Measurements from ENCODE around the gene KLHDC9. TPM values are rescaled to one million over a fixed set of nuclear protein-coding genes. Genes with fewer than 3 reads are reported as not detected.

KLHDC9 gene
- polyA plus RNA-seq, 2 of the 4 experiments (the other 2 are of a cell fraction) = 1.2 to 3.6 TPM

DNA sequence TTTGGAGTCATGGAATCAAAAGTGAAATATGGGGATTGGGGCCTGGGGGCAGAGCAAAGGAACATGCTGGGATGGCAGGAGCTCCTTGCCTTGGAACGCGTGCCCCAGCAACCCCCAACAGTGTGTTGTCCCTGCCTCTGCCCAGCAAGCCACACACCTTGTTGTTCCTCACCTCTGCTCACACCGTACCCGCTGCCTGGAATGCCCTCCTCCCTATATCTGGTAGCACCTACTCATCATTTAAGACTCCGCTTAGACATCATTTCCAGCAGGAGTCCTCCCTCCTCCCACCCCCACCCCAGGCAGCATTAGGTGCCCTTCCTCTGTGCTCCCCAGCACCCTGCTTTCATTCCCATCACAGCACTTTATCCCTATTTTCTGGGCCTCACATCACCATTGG lies 16.6 kb upstream of the KLHDC9 start:
- peak overlapping the region; percentile 32 to 88 for H3K27ac ChIP-seq
- TF ChIP-seq CEBPB (IDR thresholded peaks at IDR 0.05) = no peak
- TF ChIP-seq MAFK (IDR thresholded peaks at IDR 0.05; ENCODE audit: partially characterized antibody) = no peak
- no peak for TF ChIP-seq FOSB (CRISPR knock-in tag; IDR thresholded peaks at IDR 0.05)
- no peak for TF ChIP-seq HOXB5 (CRISPR knock-in tag; IDR thresholded peaks at IDR 0.05)
- no peak for TF ChIP-seq FOSL2 (IDR thresholded peaks at IDR 0.05)
- no peak for TF ChIP-seq FOSL2 (CRISPR knock-in tag; IDR thresholded peaks at IDR 0.05)
- TF ChIP-seq ZNF302 (CRISPR knock-in tag; IDR thresholded peaks at IDR 0.05) = no peak
- TF ChIP-seq MYC (IDR thresholded peaks at IDR 0.05; ENCODE audit: borderline replicate concordance, low read length) = no peak
- no peak for TF ChIP-seq JUNB (IDR thresholded peaks at IDR 0.05)
- TF ChIP-seq, protein P1, sequence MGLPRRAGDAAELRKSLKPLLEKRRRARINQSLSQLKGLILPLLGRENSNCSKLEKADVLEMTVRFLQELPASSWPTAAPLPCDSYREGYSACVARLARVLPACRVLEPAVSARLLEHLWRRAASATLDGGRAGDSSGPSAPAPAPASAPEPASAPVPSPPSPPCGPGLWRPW (IDR thresholded peaks at IDR 0.05) = no peak
- TF ChIP-seq TP53 (CRISPR knock-in tag; IDR thresholded peaks at IDR 0.05) = no peak
- no peak for TF ChIP-seq RFX5 (IDR thresholded peaks at IDR 0.05)
- TF ChIP-seq RNF2 (IDR thresholded peaks at IDR 0.05; ENCODE audit: borderline replicate concordance, low read depth) = no peak
- ChIA-PET POLR2A (interaction anchor here (1.6 kb wide), 1 partner anchor 37 kb away, joined by 3 read pairs; no protein-coding TSS in a partner anchor), CTCF (interaction anchor here (2.6 to 12.7 kb wide), 2 partner anchors 10 to 15 kb away, joined by 15 to 167 read pairs; partner anchors contain the start of gene KLHDC9)
- no peak overlapping the region for H3K4me3 ChIP-seq
- peaks cover 53% of the 10 kb centered on the region for H3K4me1 ChIP-seq
- WGBS (ENCODE audit: missing lambda C conversion rate) = 84% methylated on average over 5 of the region's 5 CpGs
- H3K4me2 ChIP-seq = no peak overlapping the region
- ATAC-seq (no peak), DNase-seq (ENCODE audit: low read depth in 1 of 2, low spot score in 1 of 2) (no peak), FAIRE-seq (no peak)
- no peaks in the 10 kb centered on the region for H3K9me3 ChIP-seq

GRCh38 chr1:161082483-161082882 lies 15.7 kb upstream of the KLHDC9 start:
- ATAC-seq (no peak), DNase-seq (ENCODE audit: low read depth in 1 of 2, low spot score in 1 of 2) (no peak), FAIRE-seq (no peak)
- WGBS (ENCODE audit: missing lambda C conversion rate) = 92% methylated on average over 2 of the region's 2 CpGs
- TF ChIP-seq PHF8 (IDR thresholded peaks at IDR 0.05; ENCODE audit: borderline replicate concordance, low read depth) = no peak
- no peak for TF ChIP-seq MAZ (IDR thresholded peaks at IDR 0.05; ENCODE audit: borderline replicate concordance, low read depth, low read length)
- TF ChIP-seq HMGXB4 (CRISPR knock-in tag; IDR thresholded peaks at IDR 0.05; ENCODE audit: borderline replicate concordance) = no peak
- no peak for TF ChIP-seq POLR2A (IDR thresholded peaks at IDR 0.05; ENCODE audit: low read length)
- no peak for TF ChIP-seq ZNF302 (CRISPR knock-in tag; IDR thresholded peaks at IDR 0.05)
- TF ChIP-seq HOXB13 (CRISPR knock-in tag; IDR thresholded peaks at IDR 0.05; ENCODE audit: low read depth) = no peak
- TF ChIP-seq, protein P2, sequence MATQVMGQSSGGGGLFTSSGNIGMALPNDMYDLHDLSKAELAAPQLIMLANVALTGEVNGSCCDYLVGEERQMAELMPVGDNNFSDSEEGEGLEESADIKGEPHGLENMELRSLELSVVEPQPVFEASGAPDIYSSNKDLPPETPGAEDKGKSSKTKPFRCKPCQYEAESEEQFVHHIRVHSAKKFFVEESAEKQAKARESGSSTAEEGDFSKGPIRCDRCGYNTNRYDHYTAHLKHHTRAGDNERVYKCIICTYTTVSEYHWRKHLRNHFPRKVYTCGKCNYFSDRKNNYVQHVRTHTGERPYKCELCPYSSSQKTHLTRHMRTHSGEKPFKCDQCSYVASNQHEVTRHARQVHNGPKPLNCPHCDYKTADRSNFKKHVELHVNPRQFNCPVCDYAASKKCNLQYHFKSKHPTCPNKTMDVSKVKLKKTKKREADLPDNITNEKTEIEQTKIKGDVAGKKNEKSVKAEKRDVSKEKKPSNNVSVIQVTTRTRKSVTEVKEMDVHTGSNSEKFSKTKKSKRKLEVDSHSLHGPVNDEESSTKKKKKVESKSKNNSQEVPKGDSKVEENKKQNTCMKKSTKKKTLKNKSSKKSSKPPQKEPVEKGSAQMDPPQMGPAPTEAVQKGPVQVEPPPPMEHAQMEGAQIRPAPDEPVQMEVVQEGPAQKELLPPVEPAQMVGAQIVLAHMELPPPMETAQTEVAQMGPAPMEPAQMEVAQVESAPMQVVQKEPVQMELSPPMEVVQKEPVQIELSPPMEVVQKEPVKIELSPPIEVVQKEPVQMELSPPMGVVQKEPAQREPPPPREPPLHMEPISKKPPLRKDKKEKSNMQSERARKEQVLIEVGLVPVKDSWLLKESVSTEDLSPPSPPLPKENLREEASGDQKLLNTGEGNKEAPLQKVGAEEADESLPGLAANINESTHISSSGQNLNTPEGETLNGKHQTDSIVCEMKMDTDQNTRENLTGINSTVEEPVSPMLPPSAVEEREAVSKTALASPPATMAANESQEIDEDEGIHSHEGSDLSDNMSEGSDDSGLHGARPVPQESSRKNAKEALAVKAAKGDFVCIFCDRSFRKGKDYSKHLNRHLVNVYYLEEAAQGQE (IDR thresholded peaks at IDR 0.05) = no peak
- TF ChIP-seq TP53 (CRISPR knock-in tag; IDR thresholded peaks at IDR 0.05) = no peak
- TF ChIP-seq SREBF2 (IDR thresholded peaks at IDR 0.05) = no peak
- no peak for TF ChIP-seq E2F6 (IDR thresholded peaks at IDR 0.05; ENCODE audit: borderline replicate concordance, low read depth)
- TF ChIP-seq ZFP36 (IDR thresholded peaks at IDR 0.05; ENCODE audit: borderline replicate concordance, partially characterized antibody) = no peak
- no peak for TF ChIP-seq POLR2AphosphoS2 (conservative IDR thresholded peaks at IDR 0.05; ENCODE audit: low read length)
- no peak for TF ChIP-seq ZSCAN20 (CRISPR knock-in tag; IDR thresholded peaks at IDR 0.05)
- TF ChIP-seq HDAC2 (IDR thresholded peaks at IDR 0.05) = no peak
- no peak for TF ChIP-seq RNF2 (IDR thresholded peaks at IDR 0.05; ENCODE audit: borderline replicate concordance, low read depth)
- TF ChIP-seq EP300 (IDR thresholded peaks at IDR 0.05) = no peak
- no peak for TF ChIP-seq MYC (IDR thresholded peaks at IDR 0.05; ENCODE audit: borderline replicate concordance, low read length)
- TF ChIP-seq JUN (IDR thresholded peaks at IDR 0.05) = no peak
- TF ChIP-seq, protein P1 (IDR thresholded peaks at IDR 0.05) = no peak
- no peaks in the 10 kb centered on the region for H3K9me3 ChIP-seq
- H3K27ac ChIP-seq = peak overlapping the region; percentile 88
- POLR2A ChIA-PET = interaction anchor here (1.6 kb wide), 1 partner anchor 38 kb away, joined by 3 read pairs; no protein-coding TSS in a partner anchor
- CTCF ChIA-PET = interaction anchor here (1.2 to 12.7 kb wide), 5 partner anchors 9 to 23 kb away, joined by 4 to 167 read pairs (median 6); partner anchors contain the start of gene KLHDC9
- peak overlapping the region; percentile 69 for H3K4me2 ChIP-seq
- H3K4me1 ChIP-seq = peaks cover 55% of the 10 kb centered on the region
- H3K4me3 ChIP-seq = no peak overlapping the region

Data from A549 (cell line).